Pulmonary artery endothelial cell (primary cell): ENCODE results near the gene GNA14. TPM values are rescaled to one million over a fixed set of nuclear protein-coding genes. Genes with fewer than 3 reads are reported as not detected.
"Not testable (repeated sequence)": the region's sequence is repeated elsewhere in the genome, so short reads cannot be mapped to it uniquely, and the experiment has no call there.

Experiments used
- DNase-seq: peaks from one replicate; pipeline ENCODE4 v3.0.0-alpha.2; 2011; ENCODE audit warnings: low read depth, low spot score
- total RNA-seq: library from RNA; depleted of rRNA; stranded (reverse); fragments of >200 nt; gene quantifications from 2 replicates; pipeline ENCODE4 v1.2.3, GENCODE V29; 2014

GNA14 gene
- total RNA-seq, 1 donor from 2014 or later: 3.2 TPM

- DNase-seq: peak; percentile 30
These were observed 152.1 kb downstream of the GNA14 start for GRCh38 chr9:77495834-77496671.

- DNase-seq: not testable (repeated sequence)
These were observed 157.8 kb downstream of the GNA14 start for GRCh38 chr9:77490279-77490678.

- DNase-seq: not testable (repeated sequence)
These were observed 158.5 kb downstream of the GNA14 start for GRCh38 chr9:77489405-77490163.

- DNase-seq: no peak
These were observed 159.5 kb downstream of the GNA14 start for GRCh38 chr9:77488439-77489126.

GRCh38 chr9:77486968-77487367 lies 161.2 kb downstream of the GNA14 start:
- DNase-seq: no peak

GRCh38 chr9:77486463-77486862 lies 161.7 kb downstream of the GNA14 start:
- DNase-seq: no peak

- DNase-seq: peak; percentile 26
These were observed 172.3 kb downstream of the GNA14 start for GRCh38 chr9:77475641-77476473.

- DNase-seq: no peak
These were observed 173.2 kb downstream of the GNA14 start for GRCh38 chr9:77474936-77475335.

GRCh38 chr9:77472646-77473045 lies 175.5 kb downstream of the GNA14 start:
- no peak for DNase-seq

- DNase-seq: no peak
These were observed 176.6 kb downstream of the GNA14 start for GRCh38 chr9:77471572-77471971.

- no peak for DNase-seq
These were observed 178.4 kb downstream of the GNA14 start for GRCh38 chr9:77469515-77470231.

- DNase-seq: no peak
These were observed 183.5 kb downstream of the GNA14 start for GRCh38 chr9:77464661-77465060.

GRCh38 chr9:77463151-77463550 lies 185.0 kb downstream of the GNA14 start:
- DNase-seq: no peak

- DNase-seq: no peak
These were observed 186.1 kb downstream of the GNA14 start for GRCh38 chr9:77462066-77462465.

GRCh38 chr9:77460938-77461337 lies 187.2 kb downstream of the GNA14 start:
- no peak for DNase-seq

- no peak for DNase-seq
These were observed 190.1 kb downstream of the GNA14 start for GRCh38 chr9:77457916-77458592.

- peak; percentile 60 for DNase-seq
These were observed 191.2 kb downstream of the GNA14 start for GRCh38 chr9:77456829-77457437.

GRCh38 chr9:77455312-77455927 lies 192.7 kb downstream of the GNA14 start:
- no peak for DNase-seq

GRCh38 chr9:77454663-77455062 lies 193.5 kb downstream of the GNA14 start:
- DNase-seq: no peak
